ENCODE data around the gene MLLT3. TPM values are rescaled to one million over a fixed set of nuclear protein-coding genes. Genes with fewer than 3 reads are reported as not detected.
A peak's percentile ranks its signal among the peaks of the same experiment; 100 is the strongest.

MLLT3 gene
- total RNA-seq, 6 experiments from 2014 or later, result 0.43 to 2.5 (median 1.2) TPM

DNA sequence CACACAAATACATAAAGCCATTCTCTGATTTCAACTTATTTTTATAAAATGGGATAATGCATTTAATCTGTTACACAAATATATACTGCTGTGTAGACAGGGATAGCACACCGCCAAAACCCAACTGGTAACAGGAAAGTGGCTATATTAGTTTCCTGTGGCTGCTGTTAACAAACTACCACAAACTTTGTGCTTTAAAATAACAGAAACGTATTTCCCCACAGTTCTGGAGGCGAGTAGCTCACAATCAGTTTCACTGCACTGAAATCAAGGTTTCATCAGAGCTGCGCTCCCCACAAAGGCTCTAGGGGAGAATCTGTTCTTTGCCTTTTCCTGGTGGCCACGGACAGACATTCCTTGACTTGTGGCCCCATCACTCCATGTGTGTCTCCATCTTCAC, 94.0 kb downstream of the MLLT3 start:
- Histone ChIP-seq H3K27me3 (no peaks in the 10 kb centered on the region), H3K4me1 (peaks cover 0 to 10% (median 0%) of the 10 kb centered on the region in 4 donors), H3K9me3 (no peaks in the 10 kb centered on the region), H3K4me3 (no peak overlapping the region), H3K36me3 (no peaks in the 10 kb centered on the region), H3K27ac (no peak overlapping the region)
- 55% methylated on average over 4 of the region's 5 CpGs for WGBS (ENCODE audit: insufficient coverage, low coverage, low lambda C conversion rate, missing lambda C conversion rate)
- intact Hi-C loops (cut with DNase I), result no loop called here
- DNase-seq, result no peak
- ATAC-seq, result no peak
- TF ChIP-seq, protein P1, sequence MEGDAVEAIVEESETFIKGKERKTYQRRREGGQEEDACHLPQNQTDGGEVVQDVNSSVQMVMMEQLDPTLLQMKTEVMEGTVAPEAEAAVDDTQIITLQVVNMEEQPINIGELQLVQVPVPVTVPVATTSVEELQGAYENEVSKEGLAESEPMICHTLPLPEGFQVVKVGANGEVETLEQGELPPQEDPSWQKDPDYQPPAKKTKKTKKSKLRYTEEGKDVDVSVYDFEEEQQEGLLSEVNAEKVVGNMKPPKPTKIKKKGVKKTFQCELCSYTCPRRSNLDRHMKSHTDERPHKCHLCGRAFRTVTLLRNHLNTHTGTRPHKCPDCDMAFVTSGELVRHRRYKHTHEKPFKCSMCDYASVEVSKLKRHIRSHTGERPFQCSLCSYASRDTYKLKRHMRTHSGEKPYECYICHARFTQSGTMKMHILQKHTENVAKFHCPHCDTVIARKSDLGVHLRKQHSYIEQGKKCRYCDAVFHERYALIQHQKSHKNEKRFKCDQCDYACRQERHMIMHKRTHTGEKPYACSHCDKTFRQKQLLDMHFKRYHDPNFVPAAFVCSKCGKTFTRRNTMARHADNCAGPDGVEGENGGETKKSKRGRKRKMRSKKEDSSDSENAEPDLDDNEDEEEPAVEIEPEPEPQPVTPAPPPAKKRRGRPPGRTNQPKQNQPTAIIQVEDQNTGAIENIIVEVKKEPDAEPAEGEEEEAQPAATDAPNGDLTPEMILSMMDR (IDR thresholded peaks at IDR 0.05), result no peak
- TF ChIP-seq POLR2A (IDR thresholded peaks at IDR 0.05), result no peak

DNA sequence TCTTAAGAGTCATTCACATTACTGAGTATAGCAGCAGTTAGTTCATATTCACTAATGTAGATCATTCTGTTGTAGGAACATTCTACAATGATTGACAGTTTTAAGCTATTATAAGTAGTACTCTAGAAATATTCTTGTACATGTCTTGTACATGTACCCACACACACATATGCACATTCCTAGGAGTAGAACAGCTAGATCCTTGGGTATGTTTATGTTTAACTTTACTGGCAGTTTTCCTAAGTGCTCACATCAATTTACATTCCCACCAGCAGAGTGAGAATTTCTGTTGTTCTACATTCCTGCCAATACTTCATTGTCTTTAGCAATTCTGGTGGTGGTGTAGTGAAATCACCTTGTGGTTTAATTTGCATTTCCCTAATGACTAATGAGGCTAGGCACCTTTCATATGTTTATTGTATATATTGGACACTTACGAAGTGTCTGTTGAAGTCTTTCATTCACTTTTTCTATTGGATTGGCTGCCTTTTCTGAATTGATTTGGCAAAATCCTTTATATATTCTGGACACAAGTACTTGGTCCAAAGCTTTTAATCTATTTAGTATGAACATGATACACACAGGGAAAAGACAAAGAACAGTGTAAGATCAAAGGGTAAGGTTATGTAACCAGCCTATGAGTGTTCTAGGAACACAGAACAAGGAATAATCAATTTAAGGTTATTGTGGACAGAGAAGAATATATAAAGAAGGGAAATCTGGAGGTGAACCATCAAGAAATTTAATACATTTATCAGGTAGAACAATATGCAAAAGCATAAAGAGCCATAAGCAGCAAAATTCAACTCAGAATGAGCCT, 95.6 kb downstream of the MLLT3 start:
- no peak for TF ChIP-seq POLR2A (IDR thresholded peaks at IDR 0.05)
- TF ChIP-seq, protein P1 (IDR thresholded peaks at IDR 0.05), result no peak
- intact Hi-C loops (cut with DNase I), result no loop called here
- H3K27ac ChIP-seq, result no peak overlapping the region
- no peaks in the 10 kb centered on the region for H3K36me3 ChIP-seq
- no peaks in the 10 kb centered on the region for H3K27me3 ChIP-seq
- 63% methylated on average over 1 of the region's 1 CpG for WGBS (ENCODE audit: insufficient coverage, low coverage, low lambda C conversion rate, missing lambda C conversion rate)
- peaks cover 0 to 10% (median 0%) of the 10 kb centered on the region in 4 donors for H3K4me1 ChIP-seq
- no peak overlapping the region for H3K4me3 ChIP-seq
- ATAC-seq (peak in 2 of 4 donors; percentile 35 to 67), DNase-seq (no peak)
- H3K9me3 ChIP-seq, result no peaks in the 10 kb centered on the region

DNA sequence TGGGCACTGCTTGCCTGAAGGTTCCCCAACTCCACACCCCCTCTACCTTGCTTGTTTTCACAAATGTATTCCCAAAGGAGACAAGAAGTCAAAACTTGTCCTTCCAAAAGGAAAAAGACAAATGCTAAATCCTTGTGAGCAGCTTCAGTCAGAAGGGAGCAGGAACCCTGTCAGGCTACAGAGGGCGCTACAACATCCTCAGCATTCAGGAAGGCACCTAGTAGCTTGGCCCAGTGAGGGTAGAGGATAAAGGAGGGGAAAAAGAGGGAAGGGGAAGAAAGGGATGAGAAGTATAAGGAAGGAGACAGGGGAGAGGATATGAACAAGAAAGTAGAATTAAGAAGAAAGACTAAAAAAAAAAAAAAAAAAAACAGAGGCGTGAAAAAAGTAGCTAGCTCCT, 97.5 kb downstream of the MLLT3 start:
- Histone ChIP-seq H3K27ac (no peak overlapping the region), H3K27me3 (no peaks in the 10 kb centered on the region), H3K4me3 (no peak overlapping the region), H3K36me3 (no peaks in the 10 kb centered on the region), H3K4me1 (peaks cover 0 to 10% (median 0%) of the 10 kb centered on the region in 4 donors), H3K9me3 (no peaks in the 10 kb centered on the region)
- DNase-seq (no peak), ATAC-seq (no peak)
- intact Hi-C loops (cut with DNase I), result no loop called here
- 63% methylated on average over 1 of the region's 2 CpGs for WGBS (ENCODE audit: insufficient coverage, low coverage, low lambda C conversion rate, missing lambda C conversion rate)
- no peak for TF ChIP-seq POLR2A (IDR thresholded peaks at IDR 0.05)
- TF ChIP-seq, protein P1 (IDR thresholded peaks at IDR 0.05), result no peak

DNA sequence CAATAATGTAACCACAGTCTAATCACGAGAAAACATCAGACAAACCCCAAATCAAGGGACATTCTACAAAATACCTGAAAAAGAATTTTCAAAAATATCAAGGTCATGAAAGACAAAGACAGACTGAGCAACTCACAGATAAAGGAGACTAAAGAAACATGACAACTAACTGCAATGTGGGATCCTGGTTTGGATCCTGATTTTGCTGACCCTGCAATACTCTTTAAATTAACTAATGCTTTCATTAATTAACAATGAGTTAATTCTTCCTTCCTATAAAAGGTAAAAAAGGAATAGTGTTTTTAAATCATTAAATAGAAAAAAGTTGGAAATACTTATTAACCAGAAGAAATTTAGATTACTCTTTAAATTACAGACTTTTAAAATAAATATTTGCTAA, 103.6 kb downstream of the MLLT3 start:
- Histone ChIP-seq H3K27ac (no peak overlapping the region), H3K36me3 (no peaks in the 10 kb centered on the region), H3K27me3 (no peaks in the 10 kb centered on the region), H3K4me3 (no peak overlapping the region), H3K9me3 (no peaks in the 10 kb centered on the region), H3K4me1 (no peaks in the 10 kb centered on the region)
- no peak for DNase-seq
- WGBS (ENCODE audit: insufficient coverage, low coverage, low lambda C conversion rate, missing lambda C conversion rate), result 40% methylated on average over 1 of the region's 1 CpG
- TF ChIP-seq POLR2A (IDR thresholded peaks at IDR 0.05), result no peak
- TF ChIP-seq, protein P1 (IDR thresholded peaks at IDR 0.05), result no peak
- ATAC-seq, result no peak
- intact Hi-C loops (cut with DNase I), result no loop called here

All from right lobe of liver (tissue), 6 donors.